HEK293T (cell line): ENCODE results near the gene TBC1D8.

Experiments
- ARNT ChIP-seq: fragments of 450-650 bp; IDR thresholded peaks from 2 replicates; pipeline ENCODE4 v1.6.1; 2017; ENCODE audit warnings: mild to moderate bottlenecking
- BHLHE40 ChIP-seq: fragments of 450-650 bp; IDR thresholded peaks from 2 replicates; pipeline ENCODE4 v1.6.1; 2016; ENCODE audit warnings: mild to moderate bottlenecking, moderate library complexity, borderline replicate concordance
- FOXK2 ChIP-seq: fragments of 450-650 bp; IDR thresholded peaks from 2 replicates; pipeline ENCODE4 v1.6.1; 2016; ENCODE audit warnings: mild to moderate bottlenecking
- HDGF ChIP-seq: fragments of 450-650 bp; IDR thresholded peaks from 2 replicates; pipeline ENCODE4 v1.6.1; 2017; ENCODE audit warnings: antibody characterized with exemption, borderline replicate concordance
- SP1 ChIP-seq: fragments of 450-650 bp; IDR thresholded peaks from 2 replicates; pipeline ENCODE4 v1.6.1; 2017
- SUZ12 ChIP-seq: fragments of 450-650 bp; IDR thresholded peaks from 2 replicates; pipeline ENCODE4 v1.6.1; 2016; ENCODE audit warnings: mild to moderate bottlenecking
- TARDBP ChIP-seq: fragments of 450-650 bp; IDR thresholded peaks from 2 replicates; pipeline ENCODE4 v1.6.1; 2016

DNA sequence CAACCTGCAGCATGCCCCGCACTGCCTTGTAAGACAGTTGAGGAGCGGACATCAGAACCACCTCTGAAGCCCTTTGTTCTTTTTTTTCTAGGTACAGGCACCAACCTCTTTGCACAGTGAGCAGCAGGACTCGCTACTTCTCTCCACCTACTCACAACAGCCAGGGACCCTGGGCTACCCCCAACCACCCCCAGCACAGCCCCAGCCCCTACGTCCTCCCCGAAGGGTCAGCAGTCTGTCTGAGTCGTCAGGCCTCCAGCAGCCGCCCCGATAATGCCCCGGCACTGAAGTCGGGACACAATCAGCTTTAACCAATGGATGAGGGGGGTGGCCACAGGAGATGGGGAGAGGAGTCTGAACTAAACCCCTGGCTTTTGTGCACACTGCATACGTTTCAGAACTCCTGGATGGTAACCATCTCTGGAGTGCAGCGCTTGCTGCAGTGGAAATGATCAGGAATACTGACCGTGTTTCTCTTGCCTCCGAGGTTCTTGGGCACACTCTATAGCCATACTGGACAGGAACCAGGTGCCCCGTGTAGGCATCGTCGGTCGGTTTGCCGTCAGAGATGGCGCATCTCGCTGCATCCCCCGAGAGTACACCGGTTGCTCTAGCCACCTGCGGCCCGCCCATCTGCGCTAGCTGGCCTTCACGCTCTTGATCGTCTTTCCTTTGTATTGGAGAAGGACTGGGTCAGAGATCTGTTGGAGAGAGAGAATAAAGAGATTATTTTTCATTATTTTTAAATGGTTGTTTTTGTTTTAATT, 155.7 kb downstream of the TBC1D8 start:
- TF ChIP-seq TARDBP = no peak
- TF ChIP-seq SP1 = no peak
- TF ChIP-seq ARNT = no peak
- TF ChIP-seq HDGF = no peak
- no peak for TF ChIP-seq SUZ12
- TF ChIP-seq FOXK2 = no peak
- TF ChIP-seq BHLHE40 = no peak
